C4-2B (cell line): ENCODE data around the gene BEX4.

Source experiments
- ZFX ChIP-seq: fragments of 450-650 bp; IDR thresholded peaks from 2 replicates; pipeline ENCODE4 v1.6.1; 2017
- TF ChIP-seq, protein P1 (sequence below): fragments of 450-650 bp; conservative IDR thresholded peaks from 2 replicates; pipeline ENCODE4 v1.5.1; 2017; ENCODE audit warnings: mild to moderate bottlenecking

GRCh38 chrX:103177556-103177955 is 37.4 kb upstream of the BEX4 start:
- TF ChIP-seq, protein P1, sequence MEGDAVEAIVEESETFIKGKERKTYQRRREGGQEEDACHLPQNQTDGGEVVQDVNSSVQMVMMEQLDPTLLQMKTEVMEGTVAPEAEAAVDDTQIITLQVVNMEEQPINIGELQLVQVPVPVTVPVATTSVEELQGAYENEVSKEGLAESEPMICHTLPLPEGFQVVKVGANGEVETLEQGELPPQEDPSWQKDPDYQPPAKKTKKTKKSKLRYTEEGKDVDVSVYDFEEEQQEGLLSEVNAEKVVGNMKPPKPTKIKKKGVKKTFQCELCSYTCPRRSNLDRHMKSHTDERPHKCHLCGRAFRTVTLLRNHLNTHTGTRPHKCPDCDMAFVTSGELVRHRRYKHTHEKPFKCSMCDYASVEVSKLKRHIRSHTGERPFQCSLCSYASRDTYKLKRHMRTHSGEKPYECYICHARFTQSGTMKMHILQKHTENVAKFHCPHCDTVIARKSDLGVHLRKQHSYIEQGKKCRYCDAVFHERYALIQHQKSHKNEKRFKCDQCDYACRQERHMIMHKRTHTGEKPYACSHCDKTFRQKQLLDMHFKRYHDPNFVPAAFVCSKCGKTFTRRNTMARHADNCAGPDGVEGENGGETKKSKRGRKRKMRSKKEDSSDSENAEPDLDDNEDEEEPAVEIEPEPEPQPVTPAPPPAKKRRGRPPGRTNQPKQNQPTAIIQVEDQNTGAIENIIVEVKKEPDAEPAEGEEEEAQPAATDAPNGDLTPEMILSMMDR = no peak
- TF ChIP-seq ZFX = no peak
